Kidney (tissue), 14 donors: ENCODE data around the gene TULP3. TPM values are rescaled to one million over a fixed set of nuclear protein-coding genes. Genes with fewer than 3 reads are reported as not detected.

Source experiments
- DNase-seq, 5 donors: peaks; one replicate each; pipeline ENCODE4 v3.0.0-alpha.2; 2013 to 2020
- FAIRE-seq: peaks from 2 replicates; lab custom pipeline; 2012; peaks lifted over from hg19 to GRCh38; lab: Jason Lieb, UNC
- H3K27ac ChIP-seq, 2 donors: one replicate each; pipeline ENCODE4 v1.7.0; 2013; ENCODE audit warnings: low read depth in 2 of 2, low read length in 2 of 2, inconsistent platforms in 1 of 2
- H3K27me3 ChIP-seq: one replicate; pipeline ENCODE4 v1.7.1; 2013; ENCODE audit warnings: low read length, inconsistent platforms; ENCODE audit not compliant: control insufficient read depth, insufficient read depth
- H3K36me3 ChIP-seq, 3 donors: one replicate each; pipeline versions ENCODE4 v1.7.0 to v1.7.1; 2013; ENCODE audit warnings: low read length in 3 of 3, control low read depth in 1 of 3, inconsistent platforms in 1 of 3; ENCODE audit not compliant: insufficient read depth in 3 of 3, control insufficient read depth in 2 of 3
- H3K4me1 ChIP-seq, 3 donors: one replicate each; pipeline versions ENCODE4 v1.7.0 to v1.7.1; 2013; ENCODE audit warnings: low read length in 3 of 3, inconsistent platforms in 1 of 3, low read depth in 1 of 3; ENCODE audit not compliant: control insufficient read depth in 2 of 3, insufficient read depth in 2 of 3
- H3K4me3 ChIP-seq, 3 donors: one replicate each; pipeline versions ENCODE4 v1.7.0 to v1.8.1; 2013; ENCODE audit warnings: low read length in 3 of 3, control low read depth in 1 of 3, inconsistent platforms in 1 of 3
- H3K9ac ChIP-seq, 3 donors: one replicate each; pipeline versions ENCODE4 v1.7.0 to v1.7.1; 2013; ENCODE audit warnings: low read length in 3 of 3, control low read depth in 1 of 3, inconsistent platforms in 1 of 3
- H3K9me3 ChIP-seq, 3 donors: one replicate each; pipeline versions ENCODE4 v1.7.0 to v1.7.1; 2013; ENCODE audit warnings: low read length in 3 of 3, control low read depth in 1 of 3, inconsistent platforms in 1 of 3; ENCODE audit not compliant: control insufficient read depth in 2 of 3, insufficient read depth in 1 of 3
- CTCF ChIP-seq: IDR thresholded peaks from 3 replicates; pipeline ENCODE4 v1.5.1; 2012; ENCODE audit warnings: mild to moderate bottlenecking, moderate library complexity, borderline replicate concordance; ENCODE audit not compliant: insufficient read depth; ENCODE audit errors: extremely low read depth
- intact Hi-C: fragments of 100-400 bp; cut with DNase I; formaldehyde crosslinking; loops from one replicate; pipeline ENCODE4 v1.11.1; 2022
- polyA plus RNA-seq: library from polyadenylated mRNA; stranded (reverse); fragments of 350-450 nt; fragmentation: Illumina TruSeq; extraction: RNeasy Lipid Tissue Mini Kit (QIAGEN cat#74804); gene quantifications from one replicate; pipeline ENCODE4 v1.2.3, GENCODE V29; 2014; ENCODE audit warnings: low read depth, low replicate concordance; ENCODE audit not compliant: insufficient read depth
- total RNA-seq: library from RNA; stranded (reverse); fragmentation: NEBNext Ultra II Directional; extraction: Animal tissue kit (Norgen Biotek cat#: 25700); gene quantifications from one replicate; pipeline ENCODE4 v1.2.1, GENCODE V29; 2021
- donor health status: control.
- donor health status: control.
- donor health status: control.
- donor health status: control.
- donor health status: control.
- donor health status: DM: yes; HTN: yes; CAD: no.
- donor health status: Normal renal cell carcinoma (clear cell type).

The TULP3 gene
- total and polyA plus RNA-seq, 2 donors from 2014 or later = 20.3 to 23.0 TPM

- intact Hi-C loops = no loop called here
- Histone ChIP-seq H3K4me3 (no peak overlapping the region), H3K27ac (no peak overlapping the region), H3K9ac (no peak overlapping the region), H3K4me1 (no peaks in the 10 kb centered on the region), H3K36me3 (peaks cover 6 to 50% (median 17%) of the 10 kb centered on the region in 3 donors), H3K27me3 (no peaks in the 10 kb centered on the region), H3K9me3 (no peaks in the 10 kb centered on the region)
- DNase-seq = no peak
- no peak for TF ChIP-seq CTCF
- no peak for FAIRE-seq
Measured at GRCh38 chr12:2936301-2936700, 45.6 kb downstream of the TULP3 start.

GRCh38 chr12:2937500-2937899 lies 46.8 kb downstream of the TULP3 start:
- Histone ChIP-seq H3K36me3 (peaks cover 3 to 39% (median 15%) of the 10 kb centered on the region in 3 donors), H3K27me3 (no peaks in the 10 kb centered on the region), H3K4me1 (peaks cover 0 to 3% (median 0%) of the 10 kb centered on the region in 3 donors), H3K27ac (no peak overlapping the region), H3K4me3 (no peak overlapping the region), H3K9me3 (no peaks in the 10 kb centered on the region), H3K9ac (no peak overlapping the region)
- no peak for TF ChIP-seq CTCF
- intact Hi-C loops = no loop called here
- no peak for DNase-seq
- no peak for FAIRE-seq

- Histone ChIP-seq H3K9me3 (no peaks in the 10 kb centered on the region), H3K4me3 (no peak overlapping the region), H3K4me1 (peaks cover 0 to 3% (median 0%) of the 10 kb centered on the region in 3 donors), H3K27ac (no peak overlapping the region), H3K9ac (no peak overlapping the region), H3K27me3 (no peaks in the 10 kb centered on the region), H3K36me3 (peaks cover 3 to 27% (median 15%) of the 10 kb centered on the region in 3 donors)
- DNase-seq (no peak), FAIRE-seq (no peak)
- no peak for TF ChIP-seq CTCF
- intact Hi-C loops = no loop called here
Measured at GRCh38 chr12:2939191-2939590, 48.5 kb downstream of the TULP3 start.

- intact Hi-C loops = no loop called here
- Histone ChIP-seq H3K27me3 (no peaks in the 10 kb centered on the region), H3K9ac (no peak overlapping the region), H3K4me3 (no peak overlapping the region), H3K27ac (no peak overlapping the region), H3K4me1 (peaks cover 0 to 3% (median 2%) of the 10 kb centered on the region in 3 donors), H3K9me3 (no peaks in the 10 kb centered on the region), H3K36me3 (peaks cover 0 to 16% (median 8%) of the 10 kb centered on the region in 3 donors)
- TF ChIP-seq CTCF = no peak
- no peak for FAIRE-seq
- DNase-seq = no peak
Measured at GRCh38 chr12:2940564-2940963, 49.9 kb downstream of the TULP3 start.
